ENCODE measurements around the gene HOXD9.

GRCh38 chr2:176152350-176153181 lies 30.0 kb downstream of the HOXD9 start:
- no peak for TF ChIP-seq POLR2AphosphoS5 (IDR thresholded peaks at IDR 0.05; ENCODE audit: low read depth, low read length)
- TF ChIP-seq POLR2A (IDR thresholded peaks at IDR 0.05; ENCODE audit: low read depth, low read length) = no peak
- TF ChIP-seq TAF1 (IDR thresholded peaks at IDR 0.05; ENCODE audit: low read depth, low read length) = no peak
- no peak for TF ChIP-seq POU2F2 (IDR thresholded peaks at IDR 0.05; ENCODE audit: low read depth, low read length)
- TF ChIP-seq PAX5 (IDR thresholded peaks at IDR 0.05; ENCODE audit: insufficient read depth, low read length, severe bottlenecking) = no peak
- no peak for TF ChIP-seq SPI1 (IDR thresholded peaks at IDR 0.05; ENCODE audit: low read depth, low read length)
